ENCODE measurements around the gene DYRK4. TPM values are rescaled to one million over a fixed set of nuclear protein-coding genes. Genes with fewer than 3 reads are reported as not detected.

Gene DYRK4
- total RNA-seq, 1 experiment from 2014 or later = 23.7 TPM

- ChIA-PET CTCF (no interaction called here), POLR2A (ENCODE audit: low non-redundant PET) (no interaction called here)
- Histone ChIP-seq H3K9me3 (ENCODE audit: low read depth, low read length, poor library complexity, severe bottlenecking) (no peaks in the 10 kb centered on the region), H3K4me1 (ENCODE audit: insufficient read depth, low read length, poor library complexity, severe bottlenecking) (no peaks in the 10 kb centered on the region), H3K27me3 (replicated peaks; ENCODE audit: insufficient read depth, low read depth, low read length, poor library complexity) (peaks cover 19% of the 10 kb centered on the region), H3K4me3 (ENCODE audit: low read depth, low read length, poor library complexity, severe bottlenecking) (no peak overlapping the region), H3K36me3 (ENCODE audit: insufficient read depth, low read length, poor library complexity, severe bottlenecking) (no peaks in the 10 kb centered on the region), H3K27ac (ENCODE audit: low read depth, low read length, poor library complexity, severe bottlenecking) (no peak overlapping the region)
- DNase-seq (ENCODE audit: low spot score) = peak; percentile 46
- no TSS peak for BruUV-seq (replicated peaks)
- no peak for TF ChIP-seq EZH2 (IDR thresholded peaks at IDR 0.05; ENCODE audit: borderline replicate concordance, low read depth, low read length, poor library complexity, severe bottlenecking)
- TF ChIP-seq CTCF (conservative IDR thresholded peaks at IDR 0.05; ENCODE audit: low read depth, low read length) = 0 out of 2 replicates have a peak, but pooled peaks have one; percentile 17
- intact Hi-C loops (cut with micrococcal nuclease; ENCODE audit: unreplicated experiment) = loop anchor here (10.0 kb wide), 1 partner anchor 175 kb away; no protein-coding TSS in a partner anchor
Measured at GRCh38 chr12:4579305-4580102, 17.5 kb downstream of the DYRK4 start.

DNA sequence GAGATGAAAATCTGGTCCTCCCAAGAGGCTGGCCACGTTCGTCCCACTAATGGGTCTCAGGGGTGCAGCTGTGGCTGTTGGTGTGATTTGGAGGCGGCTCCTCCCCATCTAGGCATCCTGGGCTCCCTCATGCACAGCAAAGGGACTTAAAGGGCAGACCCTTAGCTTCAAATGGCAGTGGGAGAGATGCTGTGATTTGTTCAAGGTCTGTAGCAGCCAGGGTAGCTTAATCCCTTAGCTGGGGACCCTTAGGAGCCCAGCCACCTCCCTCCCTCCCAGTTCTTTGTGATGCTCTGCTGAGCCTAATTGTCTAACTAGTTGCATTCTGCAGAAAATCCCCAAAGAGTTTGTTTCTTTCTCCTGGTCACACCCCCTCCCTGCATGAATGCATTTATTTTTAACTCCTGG is 18.3 kb downstream of the DYRK4 start:
- no TSS peak for BruUV-seq (replicated peaks)
- POLR2A ChIA-PET (ENCODE audit: low non-redundant PET) = no interaction called here

DNA sequence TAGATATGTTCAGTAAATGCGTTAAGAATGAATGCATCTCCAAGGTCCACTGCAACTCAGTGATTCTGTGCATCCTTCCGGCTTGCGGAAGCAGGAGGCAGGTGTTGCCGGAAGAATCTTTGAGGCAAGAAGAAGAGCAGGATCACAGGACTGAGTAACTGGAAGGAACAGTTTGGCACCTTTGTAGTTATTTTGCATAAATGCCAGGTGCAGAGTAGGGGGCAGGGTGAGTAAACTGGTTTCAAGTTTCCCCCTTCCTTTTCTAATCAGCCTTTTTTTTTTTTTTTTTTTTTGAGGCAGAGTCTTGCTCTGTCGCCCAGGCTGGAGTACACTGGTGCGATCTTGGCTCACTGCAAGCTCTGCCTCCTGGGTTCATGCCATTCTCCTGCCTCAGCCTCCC is 22.3 kb downstream of the DYRK4 start:
- CTCF ChIA-PET = no interaction called here
- no TSS peak for BruUV-seq (replicated peaks)
- no peaks in the 10 kb centered on the region for H3K36me3 ChIP-seq (ENCODE audit: insufficient read depth, low read length, poor library complexity, severe bottlenecking)
- no peaks in the 10 kb centered on the region for H3K9me3 ChIP-seq (ENCODE audit: low read depth, low read length, poor library complexity, severe bottlenecking)
- no peak for DNase-seq (ENCODE audit: low spot score)
- intact Hi-C loops (cut with micrococcal nuclease; ENCODE audit: unreplicated experiment) = loop anchor here (10.0 kb wide), 1 partner anchor 171 kb away; no protein-coding TSS in a partner anchor
- POLR2A ChIA-PET (ENCODE audit: low non-redundant PET) = no interaction called here
- no peak for TF ChIP-seq EZH2 (IDR thresholded peaks at IDR 0.05; ENCODE audit: borderline replicate concordance, low read depth, low read length, poor library complexity, severe bottlenecking)
- TF ChIP-seq CTCF (conservative IDR thresholded peaks at IDR 0.05; ENCODE audit: low read depth, low read length) = no peak
- H3K4me1 ChIP-seq (ENCODE audit: insufficient read depth, low read length, poor library complexity, severe bottlenecking) = no peaks in the 10 kb centered on the region
- no peaks in the 10 kb centered on the region for H3K27me3 ChIP-seq (replicated peaks; ENCODE audit: insufficient read depth, low read depth, low read length, poor library complexity)
- no peak overlapping the region for H3K27ac ChIP-seq (ENCODE audit: low read depth, low read length, poor library complexity, severe bottlenecking)
- H3K4me3 ChIP-seq (ENCODE audit: low read depth, low read length, poor library complexity, severe bottlenecking) = no peak overlapping the region

More for the DNA sequence above, 18.3 kb downstream of the DYRK4 start:
- CTCF ChIA-PET = no interaction called here
- no peaks in the 10 kb centered on the region for H3K36me3 ChIP-seq (ENCODE audit: insufficient read depth, low read length, poor library complexity, severe bottlenecking)
- no peaks in the 10 kb centered on the region for H3K4me1 ChIP-seq (ENCODE audit: insufficient read depth, low read length, poor library complexity, severe bottlenecking)
- no peak for DNase-seq (ENCODE audit: low spot score)
- no peak overlapping the region for H3K4me3 ChIP-seq (ENCODE audit: low read depth, low read length, poor library complexity, severe bottlenecking)
- H3K27ac ChIP-seq (ENCODE audit: low read depth, low read length, poor library complexity, severe bottlenecking) = no peak overlapping the region
- no peaks in the 10 kb centered on the region for H3K9me3 ChIP-seq (ENCODE audit: low read depth, low read length, poor library complexity, severe bottlenecking)
- H3K27me3 ChIP-seq (replicated peaks; ENCODE audit: insufficient read depth, low read depth, low read length, poor library complexity) = peaks cover 19% of the 10 kb centered on the region
- intact Hi-C loops (cut with micrococcal nuclease; ENCODE audit: unreplicated experiment) = loop anchor here (10.0 kb wide), 1 partner anchor 175 kb away; no protein-coding TSS in a partner anchor
- TF ChIP-seq EZH2 (IDR thresholded peaks at IDR 0.05; ENCODE audit: borderline replicate concordance, low read depth, low read length, poor library complexity, severe bottlenecking) (no peak), CTCF (conservative IDR thresholded peaks at IDR 0.05; ENCODE audit: low read depth, low read length) (no peak)
